GM12878 (cell line): ENCODE results near the gene GPC6. TPM values are rescaled to one million over a fixed set of nuclear protein-coding genes. Genes with fewer than 3 reads are reported as not detected.

Experiments
- ATAC-seq: fragments of 200-7000 bp; cut with Tn5 transposase; 3 replicates; pipeline ENCODE4 v1.9.1; 2020; ENCODE audit warnings: mild to moderate bottlenecking, moderate library complexity
- BruUV-seq: library from RNA; stranded (reverse); fragments of 400-500 nt; replicated peaks from 2 replicates; lab custom pipeline; 2021; lab: Mats Ljungman, UMichigan
- CTCF ChIA-PET: fragments of 300-600 bp; sonication (Branson Sonifier 250); formaldehyde crosslinking; extraction: SDS; loops from one replicate; lab custom pipeline; 2021; ENCODE audit warnings: inconsistent platforms; lab: Yijun Ruan, JAX
- POLR2A ChIA-PET: fragments of 350-600 bp; formaldehyde crosslinking; extraction: SDS; loops from one replicate; lab custom pipeline; 2021; ENCODE audit warnings: inconsistent platforms; lab: Charles Lee
- RAD21 ChIA-PET: fragments of 300-600 bp; sonication (Branson Sonifier 250); formaldehyde crosslinking; loops from one replicate; lab custom pipeline; 2023; ENCODE audit warnings: antibody characterized with exemption; ENCODE audit not compliant: unreplicated experiment; lab: Charles Lee
- SMC1A ChIA-PET: fragments of 300-600 bp; sonication (Branson Sonifier 250); formaldehyde crosslinking; loops from one replicate; lab custom pipeline; 2023; ENCODE audit not compliant: unreplicated experiment, uncharacterized antibody; lab: Charles Lee
- DNase-seq: peaks from one replicate; pipeline ENCODE4 v3.0.0-alpha.2; 2011; ENCODE audit warnings: low read depth, low spot score
- FAIRE-seq: peaks from 3 replicates; lab custom pipeline; 2011; peaks lifted over from hg19 to GRCh38; lab: Jason Lieb, UNC
- H2AFZ ChIP-seq: 2 replicates; pipeline ENCODE4 v1.6.0; 2011; ENCODE audit warnings: low read depth, low read length, control low read depth; ENCODE audit not compliant: control insufficient read depth
- H3K27ac ChIP-seq: 2 replicates; pipeline ENCODE4 v1.5.1; 2011; ENCODE audit warnings: control low read depth; ENCODE audit not compliant: control insufficient read depth, insufficient read depth
- H3K27me3 ChIP-seq, 2 experiments: replicated peaks in 1 of 2; 2 replicates each; pipeline versions ENCODE4 v1.6.0 to v1.6.1; 2011; ENCODE audit warnings: low read length in 1 of 2; ENCODE audit not compliant: control insufficient read depth in 2 of 2, insufficient read depth in 2 of 2
- H3K36me3 ChIP-seq, 2 experiments: 2 replicates each; pipeline ENCODE4 v1.5.1; 2011; ENCODE audit warnings: low read length in 1 of 2; ENCODE audit not compliant: control insufficient read depth in 2 of 2, insufficient read depth in 2 of 2
- H3K4me1 ChIP-seq: 2 replicates; pipeline ENCODE4 v1.6.1; 2011; ENCODE audit warnings: mild to moderate bottlenecking, low read length, moderate library complexity, mixed read lengths; ENCODE audit not compliant: control insufficient read depth, insufficient read depth
- H3K4me2 ChIP-seq: 2 replicates; pipeline ENCODE4 v1.6.0; 2011; ENCODE audit warnings: control low read depth; ENCODE audit not compliant: control insufficient read depth, insufficient read depth
- H3K4me3 ChIP-seq: fragments of 200-600 bp; sonication (generic); 2 replicates; pipeline ENCODE4 v1.5.1; 2016
- H3K79me2 ChIP-seq: 2 replicates; pipeline ENCODE4 v1.6.0; 2011; ENCODE audit warnings: low read length; ENCODE audit not compliant: control insufficient read depth, insufficient read depth
- H3K9ac ChIP-seq: 2 replicates; pipeline ENCODE4 v1.8.0; 2011; ENCODE audit warnings: low read length, control low read depth, mixed read lengths; ENCODE audit not compliant: control insufficient read depth, insufficient read depth
- H3K9me3 ChIP-seq: replicated peaks from 3 replicates; pipeline ENCODE4 v1.5.1; 2011; ENCODE audit warnings: mild to moderate bottlenecking, low read length; ENCODE audit not compliant: control insufficient read depth, insufficient read depth
- H4K20me1 ChIP-seq: 2 replicates; pipeline ENCODE4 v1.6.0; 2011; ENCODE audit not compliant: control insufficient read depth, insufficient read depth
- BHLHE40 ChIP-seq, 2 experiments: fragments of 450-650 bp in 1 of 2; IDR thresholded peaks; 2 replicates each; pipeline ENCODE4 v1.6.1; 2011 to 2017; ENCODE audit warnings: low read depth in 2 of 2, borderline replicate concordance in 1 of 2, improper control_type of control experiment in 1 of 2, low read length in 1 of 2, mild to moderate bottlenecking in 1 of 2
- GABPA ChIP-seq: IDR thresholded peaks from 2 replicates; pipeline ENCODE4 v1.6.1; 2014; ENCODE audit warnings: antibody characterized with exemption, low read depth, mild to moderate bottlenecking, inconsistent platforms
- POLR2AphosphoS5 ChIP-seq: IDR thresholded peaks from 2 replicates; pipeline ENCODE4 v1.6.1; 2011; ENCODE audit warnings: mild to moderate bottlenecking, low read length, inconsistent platforms
- RB1 ChIP-seq: fragments of 450-650 bp; formaldehyde crosslinking; IDR thresholded peaks from 2 replicates; pipeline ENCODE4 v1.6.1; 2017; ENCODE audit warnings: mild to moderate bottlenecking, borderline replicate concordance
- RBBP5 ChIP-seq: fragments of 200-600 bp; sonication (generic); conservative IDR thresholded peaks from 2 replicates; pipeline ENCODE4 v1.6.1; 2016
- STAT3 ChIP-seq: IDR thresholded peaks from 2 replicates; pipeline ENCODE4 v1.6.1; 2011; ENCODE audit warnings: low read depth, low read length, improper control_type of control experiment
- TCF3 ChIP-seq: IDR thresholded peaks from 2 replicates; pipeline ENCODE4 v1.6.1; 2012; ENCODE audit warnings: low read depth, mild to moderate bottlenecking, low read length, borderline replicate concordance; ENCODE audit not compliant: insufficient read depth
- TCF7 ChIP-seq: IDR thresholded peaks from 2 replicates; pipeline ENCODE4 v1.6.1; 2014; ENCODE audit warnings: antibody characterized with exemption, borderline replicate concordance
- YBX1 ChIP-seq: fragments of 450-650 bp; IDR thresholded peaks from 2 replicates; pipeline ENCODE4 v1.6.1; 2016; ENCODE audit warnings: antibody characterized with exemption
- ZNF24 ChIP-seq: fragments of 450-650 bp; IDR thresholded peaks from 2 replicates; pipeline ENCODE4 v1.6.1; 2017; ENCODE audit warnings: antibody characterized with exemption, mild to moderate bottlenecking
- ZSCAN29 ChIP-seq: fragments of 450-650 bp; IDR thresholded peaks from 2 replicates; pipeline ENCODE4 v1.6.1; 2017; ENCODE audit warnings: mild to moderate bottlenecking, moderate library complexity
- WGBS: methylation state at CpG from one replicate; pipeline ENCODE4 v1.1.6; 2016; ENCODE audit warnings: low lambda C conversion rate; ENCODE audit not compliant: insufficient replicate concordance, insufficient coverage; ENCODE audit errors: missing lambda C conversion rate; 5-methylcytosine and 5-hydroxymethylcytosine counted together
- in situ Hi-C: fragments of 300-500 bp; cut with MboI; formaldehyde crosslinking; loops from 9 replicates; pipeline ENCODE4 v1.14.3; 2018; ENCODE audit warnings: mixed read lengths
- intact Hi-C: fragments of 100-400 bp; cut with micrococcal nuclease; formaldehyde crosslinking; loops from one replicate; pipeline ENCODE4 v1.14.2; 2022; ENCODE audit not compliant: unreplicated experiment
- polyA plus RNA-seq, 11 experiments: library from polyadenylated mRNA; depleted of rRNA in 4 of 11; unstranded in 6 of 11; stranded (reverse) in 5 of 11; fragments of >200 nt; fragmentation: Nextera tagmentation in 4 of 11; fragmentation: Illumina TruSeq in 1 of 11; extraction: Ambion mirVana in 4 of 11; extraction: Trizol in 1 of 11; gene quantifications; 1 replicate in 1 of 11; 2 replicates in 10 of 11; pipeline versions ENCODE4 v1.2.1 to v1.2.3, GENCODE V29; 2011 to 2016; ENCODE audit warnings: inconsistent platforms in 2 of 11, missing spikeins in 2 of 11, low read depth in 1 of 11
- total RNA-seq, 4 experiments: library from RNA; depleted of rRNA in 3 of 4; stranded (reverse); fragments of >200 nt in 3 of 4; fragmentation: Illumina TruSeq in 1 of 4; extraction: Trizol in 1 of 4; gene quantifications; 2 replicates each; pipeline versions ENCODE4 v1.2.1 to v1.2.3, GENCODE V29; 2013 to 2021
- TF ChIP-seq, protein P1 (sequence below): IDR thresholded peaks from 2 replicates; pipeline ENCODE4 v1.6.1; 2011; ENCODE audit warnings: low read depth, low read length, improper control_type of control experiment, borderline replicate concordance
- TF ChIP-seq, protein P2 (sequence below): IDR thresholded peaks from 2 replicates; pipeline ENCODE4 v1.6.1; 2011; ENCODE audit warnings: low read depth, mild to moderate bottlenecking, low read length, moderate library complexity, borderline replicate concordance; ENCODE audit errors: extremely low read depth
- TF ChIP-seq, protein P3 (sequence below): fragments of 450-650 bp; IDR thresholded peaks from 2 replicates; pipeline ENCODE4 v1.6.1; 2018; ENCODE audit warnings: mild to moderate bottlenecking, low read depth, moderate library complexity; ENCODE audit not compliant: partially characterized antibody
- TF ChIP-seq, protein P4 (sequence below): fragments of 450-650 bp; IDR thresholded peaks from 2 replicates; pipeline ENCODE4 v1.6.1; 2018; ENCODE audit warnings: borderline replicate concordance, mild to moderate bottlenecking; ENCODE audit not compliant: partially characterized antibody

Gene GPC6
- total and polyA plus RNA-seq, 10 of the 15 experiments (the other 5 are each of a cell fraction or from before 2014, with no cell fraction given): 0.03 to 0.04 (median 0.03) TPM; not detected in 7

DNA sequence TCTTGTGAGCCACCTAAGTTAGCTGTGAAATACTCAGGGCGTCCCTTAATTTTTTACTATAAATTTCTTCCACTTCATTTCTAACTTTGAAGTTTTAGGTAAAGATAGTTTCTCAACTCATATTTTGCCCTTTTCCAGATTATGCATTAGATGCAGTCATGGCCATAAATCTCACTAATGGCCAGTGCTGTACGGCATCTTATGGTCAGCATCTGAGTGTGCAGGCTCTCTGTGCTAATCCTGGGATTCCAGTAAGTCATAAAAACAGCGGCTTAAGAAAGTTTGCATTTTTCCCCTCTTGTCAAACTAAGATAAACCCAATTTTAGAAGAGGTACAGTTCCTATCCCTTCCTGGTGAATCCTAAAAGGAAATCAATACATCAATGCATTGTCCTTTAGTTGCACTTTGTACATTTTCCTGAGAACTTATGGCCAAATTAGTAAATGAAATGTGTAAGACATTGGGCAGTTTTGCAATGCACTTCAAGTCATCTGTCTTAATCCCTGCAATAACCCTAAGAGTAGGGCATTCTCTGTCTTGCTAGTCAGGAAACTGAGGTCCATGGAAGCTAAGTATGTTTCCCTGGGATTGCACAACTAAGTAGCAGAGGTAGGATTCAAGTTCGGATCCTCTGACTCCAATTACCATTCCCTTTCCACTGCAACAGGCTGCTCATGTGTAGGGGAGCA is 1106.7 kb downstream of the GPC6 start (continued):
- no peak for TF ChIP-seq BHLHE40 (IDR thresholded peaks at IDR 0.05; ENCODE audit: borderline replicate concordance in 1 of 2, low read depth in 2 of 2, low read length in 1 of 2)
- TF ChIP-seq, protein P1, sequence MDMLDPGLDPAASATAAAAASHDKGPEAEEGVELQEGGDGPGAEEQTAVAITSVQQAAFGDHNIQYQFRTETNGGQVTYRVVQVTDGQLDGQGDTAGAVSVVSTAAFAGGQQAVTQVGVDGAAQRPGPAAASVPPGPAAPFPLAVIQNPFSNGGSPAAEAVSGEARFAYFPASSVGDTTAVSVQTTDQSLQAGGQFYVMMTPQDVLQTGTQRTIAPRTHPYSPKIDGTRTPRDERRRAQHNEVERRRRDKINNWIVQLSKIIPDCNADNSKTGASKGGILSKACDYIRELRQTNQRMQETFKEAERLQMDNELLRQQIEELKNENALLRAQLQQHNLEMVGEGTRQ: no peak
- no peak for TF ChIP-seq ZNF24
- TF ChIP-seq RBBP5: no peak
- TF ChIP-seq, protein P2, sequence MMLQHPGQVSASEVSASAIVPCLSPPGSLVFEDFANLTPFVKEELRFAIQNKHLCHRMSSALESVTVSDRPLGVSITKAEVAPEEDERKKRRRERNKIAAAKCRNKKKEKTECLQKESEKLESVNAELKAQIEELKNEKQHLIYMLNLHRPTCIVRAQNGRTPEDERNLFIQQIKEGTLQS: no peak

DNA sequence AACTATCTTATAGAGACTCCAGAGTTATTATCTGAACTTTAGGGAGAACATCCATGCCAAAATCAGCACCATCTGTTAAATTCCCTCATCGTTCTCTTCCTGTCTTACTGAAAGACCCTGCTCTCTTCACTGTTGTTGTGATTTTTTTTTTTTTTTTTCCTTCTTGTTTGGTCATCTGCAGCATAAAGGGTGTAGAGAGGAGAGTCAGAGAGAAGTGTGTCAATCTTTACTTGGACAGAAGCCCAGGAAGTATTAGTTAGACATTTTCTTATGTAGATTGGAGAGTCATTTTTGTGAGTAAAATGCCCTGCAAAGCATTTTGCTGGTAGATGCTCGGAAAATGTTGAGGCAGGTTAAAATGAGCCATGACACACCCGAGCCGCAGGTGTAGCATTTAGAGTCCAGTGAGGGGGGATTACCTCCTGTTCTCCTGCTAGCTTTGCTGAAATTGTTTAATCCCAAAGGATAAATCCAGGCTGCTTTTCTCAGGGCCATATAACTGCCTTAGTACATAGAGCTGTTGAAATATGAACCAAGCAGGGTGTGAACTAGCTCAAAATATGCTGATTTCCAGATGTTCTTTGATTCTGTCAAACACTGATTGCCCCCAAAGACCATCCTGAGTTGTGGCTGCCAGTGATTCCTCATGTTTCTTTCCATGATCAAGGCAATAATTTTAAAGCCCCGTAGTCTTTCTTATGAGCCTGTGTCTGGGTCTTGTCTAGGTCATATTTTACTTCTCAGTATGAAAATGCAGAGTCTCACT is 1109.3 kb downstream of the GPC6 start:
- 43% methylated on average over 5 of the region's 5 CpGs for WGBS
- TF ChIP-seq POLR2AphosphoS5 (no peak), TCF7 (no peak), TCF3 (no peak), ZSCAN29 (no peak), STAT3 (no peak), GABPA (no peak), YBX1 (no peak), RB1 (no peak)
- TF ChIP-seq, protein P3, sequence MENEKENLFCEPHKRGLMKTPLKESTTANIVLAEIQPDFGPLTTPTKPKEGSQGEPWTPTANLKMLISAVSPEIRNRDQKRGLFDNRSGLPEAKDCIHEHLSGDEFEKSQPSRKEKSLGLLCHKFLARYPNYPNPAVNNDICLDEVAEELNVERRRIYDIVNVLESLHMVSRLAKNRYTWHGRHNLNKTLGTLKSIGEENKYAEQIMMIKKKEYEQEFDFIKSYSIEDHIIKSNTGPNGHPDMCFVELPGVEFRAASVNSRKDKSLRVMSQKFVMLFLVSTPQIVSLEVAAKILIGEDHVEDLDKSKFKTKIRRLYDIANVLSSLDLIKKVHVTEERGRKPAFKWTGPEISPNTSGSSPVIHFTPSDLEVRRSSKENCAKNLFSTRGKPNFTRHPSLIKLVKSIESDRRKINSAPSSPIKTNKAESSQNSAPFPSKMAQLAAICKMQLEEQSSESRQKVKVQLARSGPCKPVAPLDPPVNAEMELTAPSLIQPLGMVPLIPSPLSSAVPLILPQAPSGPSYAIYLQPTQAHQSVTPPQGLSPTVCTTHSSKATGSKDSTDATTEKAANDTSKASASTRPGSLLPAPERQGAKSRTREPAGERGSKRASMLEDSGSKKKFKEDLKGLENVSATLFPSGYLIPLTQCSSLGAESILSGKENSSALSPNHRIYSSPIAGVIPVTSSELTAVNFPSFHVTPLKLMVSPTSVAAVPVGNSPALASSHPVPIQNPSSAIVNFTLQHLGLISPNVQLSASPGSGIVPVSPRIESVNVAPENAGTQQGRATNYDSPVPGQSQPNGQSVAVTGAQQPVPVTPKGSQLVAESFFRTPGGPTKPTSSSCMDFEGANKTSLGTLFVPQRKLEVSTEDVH: no peak
- TF ChIP-seq, protein P4, sequence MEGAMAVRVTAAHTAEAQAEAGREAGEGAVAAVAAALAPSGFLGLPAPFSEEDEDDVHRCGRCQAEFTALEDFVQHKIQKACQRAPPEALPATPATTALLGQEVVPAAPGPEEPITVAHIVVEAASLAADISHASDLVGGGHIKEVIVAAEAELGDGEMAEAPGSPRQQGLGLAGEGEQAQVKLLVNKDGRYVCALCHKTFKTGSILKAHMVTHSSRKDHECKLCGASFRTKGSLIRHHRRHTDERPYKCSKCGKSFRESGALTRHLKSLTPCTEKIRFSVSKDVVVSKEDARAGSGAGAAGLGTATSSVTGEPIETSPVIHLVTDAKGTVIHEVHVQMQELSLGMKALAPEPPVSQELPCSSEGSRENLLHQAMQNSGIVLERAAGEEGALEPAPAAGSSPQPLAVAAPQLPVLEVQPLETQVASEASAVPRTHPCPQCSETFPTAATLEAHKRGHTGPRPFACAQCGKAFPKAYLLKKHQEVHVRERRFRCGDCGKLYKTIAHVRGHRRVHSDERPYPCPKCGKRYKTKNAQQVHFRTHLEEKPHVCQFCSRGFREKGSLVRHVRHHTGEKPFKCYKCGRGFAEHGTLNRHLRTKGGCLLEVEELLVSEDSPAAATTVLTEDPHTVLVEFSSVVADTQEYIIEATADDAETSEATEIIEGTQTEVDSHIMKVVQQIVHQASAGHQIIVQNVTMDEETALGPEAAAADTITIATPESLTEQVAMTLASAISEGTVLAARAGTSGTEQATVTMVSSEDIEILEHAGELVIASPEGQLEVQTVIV: no peak

More for the DNA sequence above, 1109.3 kb downstream of the GPC6 start:
- Histone ChIP-seq H2AFZ (no peak overlapping the region), H3K9ac (no peak overlapping the region), H3K4me3 (no peak overlapping the region), H3K79me2 (no peaks in the 10 kb centered on the region), H3K36me3 (no peaks in the 10 kb centered on the region), H4K20me1 (no peaks in the 10 kb centered on the region), H3K27ac (no peak overlapping the region), H3K4me1 (no peaks in the 10 kb centered on the region), H3K4me2 (no peak overlapping the region), H3K9me3 (no peaks in the 10 kb centered on the region), H3K27me3 (peaks cover 0 to 5% of the 10 kb centered on the region in 2 experiments; a peak in 1 of 4 replicates)
- ChIA-PET CTCF (no interaction called here), RAD21 (no interaction called here), SMC1A (no interaction called here), POLR2A (no interaction called here)
- ATAC-seq (no peak), DNase-seq (no peak), FAIRE-seq (no peak)
- intact Hi-C loops (no loop called here), in situ Hi-C loops (no loop called here)
- no TSS peak for BruUV-seq
